B cell (primary cell): ENCODE data around the gene CLCN2. TPM values are rescaled to one million over a fixed set of nuclear protein-coding genes. Genes with fewer than 3 reads are reported as not detected.

ENCODE experiments used
- ATAC-seq: fragments of 200-7000 bp; cut with Tn5 transposase; one replicate; pipeline ENCODE4 v1.10.0; 2021; ENCODE audit warnings: low read depth, mild to moderate bottlenecking, moderate number of reproducible peaks, moderate library complexity
- CTCF ChIA-PET: fragments of 350-600 bp; sonication (Branson Sonifier 250); formaldehyde crosslinking; loops from one replicate; lab custom pipeline; 2021; ENCODE audit warnings: antibody characterized with exemption, inconsistent platforms; lab: Charles Lee
- POLR2A ChIA-PET: fragments of 350-600 bp; sonication (Branson Sonifier 250); formaldehyde crosslinking; loops from one replicate; lab custom pipeline; 2021; ENCODE audit warnings: antibody characterized with exemption; lab: Charles Lee
- DNase-seq: peaks from one replicate; pipeline ENCODE4 v3.0.0; 2013
- H2AFZ ChIP-seq: 2 replicates; pipeline ENCODE4 v1.6.1; 2012; ENCODE audit warnings: mild to moderate bottlenecking, low read depth, low read length; ENCODE audit not compliant: insufficient read depth, poor library complexity, severe bottlenecking
- H3K27ac ChIP-seq, 2 donors: 1 replicate in 1 of 2; 2 replicates in 1 of 2; pipeline ENCODE4 v1.5.1; 2012 to 2013; ENCODE audit warnings: low read length in 2 of 2, mild to moderate bottlenecking in 2 of 2, moderate library complexity in 1 of 2
- H3K27me3 ChIP-seq, 4 experiments: fragments of 200-600 bp in 1 of 4; sonication (generic) in 1 of 4; replicated peaks in 1 of 4; 1 replicate in 2 of 4; 2 replicates in 2 of 4; pipeline versions ENCODE4 v1.6.1 to v1.7.0; 2013 to 2016; ENCODE audit warnings: low read length in 3 of 4, mild to moderate bottlenecking in 2 of 4, mixed read lengths in 1 of 4, moderate library complexity in 1 of 4; ENCODE audit not compliant: insufficient read depth in 4 of 4, control insufficient read depth in 3 of 4; ENCODE audit errors: control extremely low read depth in 1 of 4
- H3K36me3 ChIP-seq, 2 experiments: replicated peaks in 1 of 2; 1 replicate in 1 of 2; 2 replicates in 1 of 2; pipeline versions ENCODE4 v1.6.1 to v1.7.1; 2013; ENCODE audit warnings: low read length in 1 of 2; ENCODE audit not compliant: insufficient read depth in 2 of 2, control insufficient read depth in 1 of 2; ENCODE audit errors: control extremely low read depth in 1 of 2, extremely low read depth in 1 of 2
- H3K4me1 ChIP-seq, 2 donors: fragments of 200-600 bp in 1 of 2; sonication (generic) in 1 of 2; 1 replicate in 1 of 2; 2 replicates in 1 of 2; pipeline versions ENCODE4 v1.5.1 to v1.6.1; 2013 to 2017; ENCODE audit warnings: low read length in 2 of 2; ENCODE audit not compliant: control insufficient read depth in 2 of 2, insufficient read depth in 2 of 2
- H3K4me2 ChIP-seq: replicated peaks from 2 replicates; pipeline ENCODE3; 2012; ENCODE audit warnings: mild to moderate bottlenecking, low read depth, low read length; ENCODE audit not compliant: poor library complexity, severe bottlenecking
- H3K4me3 ChIP-seq, 5 experiments: fragments of 200-600 bp in 1 of 5; sonication (generic) in 1 of 5; 1 replicate in 3 of 5; 2 replicates in 2 of 5; pipeline versions ENCODE4 v1.5.1 to v1.7.0; 2011 to 2016; ENCODE audit warnings: low read length in 4 of 5, mild to moderate bottlenecking in 4 of 5, low read depth in 2 of 5, control low read depth in 1 of 5, moderate library complexity in 1 of 5; ENCODE audit not compliant: insufficient read depth in 1 of 5; ENCODE audit errors: control extremely low read depth in 1 of 5, extremely low read depth in 1 of 5
- H3K79me2 ChIP-seq: fragments of 200-600 bp; sonication (generic); one replicate; pipeline ENCODE4 v1.6.0; 2016; ENCODE audit warnings: low read length; ENCODE audit not compliant: control insufficient read depth, insufficient read depth
- H3K9ac ChIP-seq: fragments of 200-600 bp; sonication (generic); 2 replicates; pipeline ENCODE4 v1.6.1; 2017; ENCODE audit warnings: mild to moderate bottlenecking, low read length, moderate library complexity
- H3K9me3 ChIP-seq, 3 donors: one replicate each; pipeline versions ENCODE4 v1.6.1 to v1.7.1; 2013; ENCODE audit warnings: low read length in 2 of 3; ENCODE audit not compliant: control insufficient read depth in 2 of 3, insufficient read depth in 1 of 3; ENCODE audit errors: control extremely low read depth in 1 of 3
- H4K20me1 ChIP-seq: 2 replicates; pipeline ENCODE4 v1.6.0; 2012; ENCODE audit warnings: mild to moderate bottlenecking, low read length; ENCODE audit not compliant: insufficient read depth, control insufficient read depth, poor library complexity, severe bottlenecking
- H3K27ac Mint-ChIP-seq: one replicate; pipeline ENCODE4 v1.8.0; 2021; ENCODE audit warnings: mixed read lengths
- H3K27me3 Mint-ChIP-seq: one replicate; pipeline ENCODE4 v1.8.0; 2021; ENCODE audit warnings: mixed read lengths
- H3K4me1 Mint-ChIP-seq: one replicate; pipeline ENCODE4 v1.8.0; 2021; ENCODE audit warnings: mixed read lengths
- H3K4me3 Mint-ChIP-seq: one replicate; pipeline ENCODE4 v1.8.0; 2021; ENCODE audit warnings: mixed read lengths
- H3K9me3 Mint-ChIP-seq: one replicate; pipeline ENCODE4 v1.8.0; 2022; ENCODE audit warnings: mixed read lengths; ENCODE audit not compliant: insufficient read depth
- EZH2 ChIP-seq: IDR thresholded peaks from 2 replicates; pipeline ENCODE4 v1.6.1; 2012; ENCODE audit warnings: borderline replicate concordance, low read depth, mild to moderate bottlenecking, moderate library complexity, low read length; ENCODE audit not compliant: insufficient read depth, poor library complexity, severe bottlenecking
- WGBS: methylation state at CpG from one replicate; pipeline ENCODE4 v1.1.5; 2013; ENCODE audit warnings: missing lambda C conversion rate; ENCODE audit not compliant: insufficient coverage; 5-methylcytosine and 5-hydroxymethylcytosine counted together
- intact Hi-C: fragments of 100-400 bp; cut with micrococcal nuclease; formaldehyde crosslinking; loops from one replicate; pipeline ENCODE4 v1.10.0; 2022
- polyA plus RNA-seq: library from polyadenylated mRNA; depleted of rRNA; stranded (reverse); fragments of >200 nt; gene quantifications from 2 replicates; pipeline ENCODE4 v1.2.3, GENCODE V29; 2012
- total RNA-seq, 2 donors: library from RNA; stranded (reverse); fragments of 120-200 nt in 1 of 2; gene quantifications; 1 replicate in 1 of 2; 2 replicates in 1 of 2; pipeline versions ENCODE4 v1.2.3 to v1.2.4, GENCODE V29; 2013 to 2022
- TF ChIP-seq, protein P1 (sequence below): fragments of 200-600 bp; IDR thresholded peaks from one replicate; pipeline ENCODE4 v1.8.0; 2022; ENCODE audit warnings: antibody characterized with exemption, mild to moderate bottlenecking

Gene CLCN2
- total and polyA plus RNA-seq, 2 donors (not counting 1 experiment from before 2014, with no cell fraction given) = 6.1 to 8.1 TPM

DNA sequence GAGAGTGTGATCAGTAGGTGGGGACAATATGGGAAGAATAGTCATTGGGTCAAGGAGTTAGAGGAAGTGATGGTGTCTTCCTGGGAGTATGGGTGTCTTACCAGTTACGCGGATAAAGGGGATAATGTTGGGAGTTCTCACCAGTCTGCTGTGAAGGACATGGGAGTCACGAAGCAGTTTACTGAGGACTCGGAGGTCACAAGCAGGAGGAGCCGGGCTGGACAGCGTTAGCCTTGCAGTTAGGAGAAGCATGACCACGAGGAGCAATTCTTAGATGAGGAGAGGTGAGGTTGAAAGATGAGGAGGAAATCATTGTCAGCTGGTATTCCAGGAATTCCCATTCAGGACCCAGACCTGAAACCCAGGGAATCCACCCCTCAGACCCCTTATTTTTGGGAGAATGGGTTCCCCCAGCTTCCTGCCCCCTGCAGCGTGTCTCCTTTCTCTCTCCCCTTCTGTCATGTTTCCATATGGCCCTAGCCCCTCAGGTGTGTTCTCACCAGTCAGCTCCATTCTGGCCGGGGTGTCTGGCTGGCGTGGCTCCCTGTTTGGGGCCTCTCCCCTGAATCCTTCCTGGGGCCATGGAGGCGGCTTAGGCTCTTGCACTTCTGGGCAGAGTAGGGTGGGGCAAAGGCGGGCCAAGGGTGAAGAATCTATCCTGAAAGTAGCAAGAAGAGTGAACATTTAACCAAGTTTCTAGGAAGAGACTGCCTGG is 14.5 kb upstream of the CLCN2 start:
- Histone ChIP-seq H3K4me2 (no peak overlapping the region), H3K9ac (no peak overlapping the region), H3K79me2 (no peaks in the 10 kb centered on the region), H4K20me1 (no peaks in the 10 kb centered on the region), H3K4me3 (no peak overlapping the region), H3K27ac (no peak overlapping the region), H3K36me3 (no peaks in the 10 kb centered on the region), H2AFZ (no peak overlapping the region), H3K27me3 (peaks cover 0 to 41% (median 15%) of the 10 kb centered on the region in 4 experiments), H3K4me1 (peaks cover 3 to 4% of the 10 kb centered on the region in 2 donors), H3K9me3 (no peaks in the 10 kb centered on the region)
- WGBS = 95% methylated on average over 11 of the region's 12 CpGs
- no peak for DNase-seq
- no peak for ATAC-seq
- intact Hi-C loops = no loop called here
- no peaks in the 10 kb centered on the region for H3K9me3 Mint-ChIP-seq
- H3K27me3 Mint-ChIP-seq = peaks cover 43% of the 10 kb centered on the region
- H3K27ac Mint-ChIP-seq = no peak overlapping the region
- H3K4me3 Mint-ChIP-seq = no peak overlapping the region
- TF ChIP-seq, protein P1, sequence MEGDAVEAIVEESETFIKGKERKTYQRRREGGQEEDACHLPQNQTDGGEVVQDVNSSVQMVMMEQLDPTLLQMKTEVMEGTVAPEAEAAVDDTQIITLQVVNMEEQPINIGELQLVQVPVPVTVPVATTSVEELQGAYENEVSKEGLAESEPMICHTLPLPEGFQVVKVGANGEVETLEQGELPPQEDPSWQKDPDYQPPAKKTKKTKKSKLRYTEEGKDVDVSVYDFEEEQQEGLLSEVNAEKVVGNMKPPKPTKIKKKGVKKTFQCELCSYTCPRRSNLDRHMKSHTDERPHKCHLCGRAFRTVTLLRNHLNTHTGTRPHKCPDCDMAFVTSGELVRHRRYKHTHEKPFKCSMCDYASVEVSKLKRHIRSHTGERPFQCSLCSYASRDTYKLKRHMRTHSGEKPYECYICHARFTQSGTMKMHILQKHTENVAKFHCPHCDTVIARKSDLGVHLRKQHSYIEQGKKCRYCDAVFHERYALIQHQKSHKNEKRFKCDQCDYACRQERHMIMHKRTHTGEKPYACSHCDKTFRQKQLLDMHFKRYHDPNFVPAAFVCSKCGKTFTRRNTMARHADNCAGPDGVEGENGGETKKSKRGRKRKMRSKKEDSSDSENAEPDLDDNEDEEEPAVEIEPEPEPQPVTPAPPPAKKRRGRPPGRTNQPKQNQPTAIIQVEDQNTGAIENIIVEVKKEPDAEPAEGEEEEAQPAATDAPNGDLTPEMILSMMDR = no peak
- TF ChIP-seq EZH2 = no peak
- peaks cover 11% of the 10 kb centered on the region for H3K4me1 Mint-ChIP-seq
- ChIA-PET POLR2A (no interaction called here), CTCF (interaction anchor here (1.1 to 1.8 kb wide), 4 partner anchors 22 to 138 kb away, joined by 3 to 7 read pairs (median 3); no protein-coding TSS in a partner anchor)

GRCh38 chr3:184373422-184373821 is 12.0 kb upstream of the CLCN2 start:
- Histone ChIP-seq H3K4me1 (no peaks in the 10 kb centered on the region), H3K27ac (no peak overlapping the region), H3K79me2 (no peaks in the 10 kb centered on the region), H3K36me3 (peaks cover 0 to 12% of the 10 kb centered on the region in 2 experiments), H2AFZ (no peak overlapping the region), H3K27me3 (peaks cover 0 to 25% (median 5%) of the 10 kb centered on the region in 4 experiments), H4K20me1 (no peaks in the 10 kb centered on the region), H3K9ac (no peak overlapping the region), H3K4me3 (no peak overlapping the region), H3K4me2 (no peak overlapping the region), H3K9me3 (no peaks in the 10 kb centered on the region)
- intact Hi-C loops = no loop called here
- 90% methylated on average over 6 of the region's 6 CpGs for WGBS
- H3K4me1 Mint-ChIP-seq = peaks cover 2% of the 10 kb centered on the region
- no peak overlapping the region for H3K27ac Mint-ChIP-seq
- no peak for TF ChIP-seq EZH2
- TF ChIP-seq, protein P1 = no peak
- peaks cover 31% of the 10 kb centered on the region for H3K27me3 Mint-ChIP-seq
- no peaks in the 10 kb centered on the region for H3K9me3 Mint-ChIP-seq
- DNase-seq (no peak), ATAC-seq (no peak)
- ChIA-PET POLR2A (no interaction called here), CTCF (interaction anchor here (1.1 to 7.4 kb wide), 3 partner anchors 141 to 171 kb away, joined by 3 to 107 read pairs (median 17); no protein-coding TSS in a partner anchor)
- no peak overlapping the region for H3K4me3 Mint-ChIP-seq
